ENCODE measurements around the gene SEZ6L2.

DNA sequence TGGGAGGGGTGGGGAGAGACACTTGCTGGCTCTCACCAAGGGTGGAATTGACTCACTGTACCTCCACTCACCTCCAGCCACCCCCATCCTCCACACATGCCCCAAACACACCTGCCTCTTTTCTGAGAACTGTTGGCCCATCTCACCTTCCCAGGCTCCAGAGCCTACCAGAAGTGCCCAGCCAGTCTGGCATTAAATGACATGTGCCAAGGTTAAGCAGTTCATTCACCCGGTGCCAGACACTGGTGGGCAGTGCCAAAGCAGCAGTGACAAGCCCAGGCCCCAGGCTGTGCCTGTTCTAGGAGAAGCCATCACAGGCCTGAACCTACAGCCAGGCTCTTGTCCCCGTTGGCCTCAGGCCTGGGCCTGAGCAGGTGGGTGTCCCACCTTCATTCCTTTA is 67.9 kb downstream of the SEZ6L2 start:
- TF ChIP-seq, protein P1, sequence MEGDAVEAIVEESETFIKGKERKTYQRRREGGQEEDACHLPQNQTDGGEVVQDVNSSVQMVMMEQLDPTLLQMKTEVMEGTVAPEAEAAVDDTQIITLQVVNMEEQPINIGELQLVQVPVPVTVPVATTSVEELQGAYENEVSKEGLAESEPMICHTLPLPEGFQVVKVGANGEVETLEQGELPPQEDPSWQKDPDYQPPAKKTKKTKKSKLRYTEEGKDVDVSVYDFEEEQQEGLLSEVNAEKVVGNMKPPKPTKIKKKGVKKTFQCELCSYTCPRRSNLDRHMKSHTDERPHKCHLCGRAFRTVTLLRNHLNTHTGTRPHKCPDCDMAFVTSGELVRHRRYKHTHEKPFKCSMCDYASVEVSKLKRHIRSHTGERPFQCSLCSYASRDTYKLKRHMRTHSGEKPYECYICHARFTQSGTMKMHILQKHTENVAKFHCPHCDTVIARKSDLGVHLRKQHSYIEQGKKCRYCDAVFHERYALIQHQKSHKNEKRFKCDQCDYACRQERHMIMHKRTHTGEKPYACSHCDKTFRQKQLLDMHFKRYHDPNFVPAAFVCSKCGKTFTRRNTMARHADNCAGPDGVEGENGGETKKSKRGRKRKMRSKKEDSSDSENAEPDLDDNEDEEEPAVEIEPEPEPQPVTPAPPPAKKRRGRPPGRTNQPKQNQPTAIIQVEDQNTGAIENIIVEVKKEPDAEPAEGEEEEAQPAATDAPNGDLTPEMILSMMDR (conservative IDR thresholded peaks at IDR 0.05; ENCODE audit: low read depth in 2 of 2), result no peak
- TF ChIP-seq ZNF331 (CRISPR knock-in tag; IDR thresholded peaks at IDR 0.05; ENCODE audit: low read depth), result no peak

All from GM23338 (cell line).